OCI-LY7 (cell line): ENCODE measurements around the gene PRR3.

Source experiments
- CTCF ChIP-seq: fragments of 200-600 bp; sonication (generic); conservative IDR thresholded peaks from 2 replicates; pipeline ENCODE4 v1.5.1; 2014; ENCODE audit warnings: mild to moderate bottlenecking, antibody characterized with exemption, low read length, moderate library complexity, mixed read lengths
- EZH2phosphoT487 ChIP-seq: fragments of 200-600 bp; sonication (generic); IDR thresholded peaks from 2 replicates; pipeline ENCODE4 v1.6.1; 2018; ENCODE audit warnings: low read depth, borderline replicate concordance, mild to moderate bottlenecking, mixed run types, antibody characterized with exemption, low read length, moderate library complexity, mixed read lengths

- TF ChIP-seq CTCF: no peak
- TF ChIP-seq EZH2phosphoT487: no peak
Measured at GRCh38 chr6:30511169-30511546, 45.9 kb upstream of the PRR3 start.
